ENCODE data around the gene RNF220. TPM values are rescaled to one million over a fixed set of nuclear protein-coding genes. Genes with fewer than 3 reads are reported as not detected.
A peak's percentile ranks its signal among the peaks of the same experiment; 100 is the strongest.

Gene RNF220
- total RNA-seq, 1 donor from 2014 or later = 47.1 TPM

- Histone ChIP-seq H3K36me3 (ENCODE audit: insufficient read depth, low read length) (no peaks in the 10 kb centered on the region), H4K20me1 (ENCODE audit: insufficient read depth, low read length) (no peaks in the 10 kb centered on the region), H3K4me2 (ENCODE audit: low read length) (peak overlapping the region; percentile 58), H3K9ac (ENCODE audit: low read length) (no peak overlapping the region), H2AFZ (ENCODE audit: low read depth, low read length) (no peak overlapping the region), H3K4me1 (ENCODE audit: insufficient read depth, low read length) (peaks cover 12% of the 10 kb centered on the region), H3K9me3 (ENCODE audit: insufficient read depth, low read depth, low read length) (no peaks in the 10 kb centered on the region), H3K27me3 (ENCODE audit: insufficient read depth, low read length) (peaks cover 1% of the 10 kb centered on the region), H3K4me3 (ENCODE audit: insufficient read depth, low read depth, low read length) (no peak overlapping the region), H3K79me2 (ENCODE audit: insufficient read depth, low read length) (no peaks in the 10 kb centered on the region), H3K27ac (ENCODE audit: low read depth, low read length) (peak overlapping the region; percentile 30)
- TF ChIP-seq EZH2 (IDR thresholded peaks at IDR 0.05; ENCODE audit: insufficient read depth, low read length) (no peak), CTCF (IDR thresholded peaks at IDR 0.05; ENCODE audit: insufficient read depth, low read depth, low read length) (no peak)
- Mint-ChIP-seq H3K27ac (ENCODE audit: unreplicated experiment) (no peak overlapping the region), H3K4me3 (ENCODE audit: unreplicated experiment) (peak overlapping the region; percentile 27), H3K36me3 (ENCODE audit: low read depth, unreplicated experiment) (peaks cover 5% of the 10 kb centered on the region), H3K9me3 (ENCODE audit: unreplicated experiment) (peaks cover 7% of the 10 kb centered on the region), H3K4me1 (ENCODE audit: low read depth, unreplicated experiment) (peaks cover 12% of the 10 kb centered on the region), H3K27me3 (ENCODE audit: low read depth, unreplicated experiment) (no peaks in the 10 kb centered on the region)
- DNase-seq (ENCODE audit: low read depth) (peak; percentile 73), FAIRE-seq (no peak)
These were observed 126.9 kb downstream of the RNF220 start for GRCh38 chr1:44531785-44532566.

DNA sequence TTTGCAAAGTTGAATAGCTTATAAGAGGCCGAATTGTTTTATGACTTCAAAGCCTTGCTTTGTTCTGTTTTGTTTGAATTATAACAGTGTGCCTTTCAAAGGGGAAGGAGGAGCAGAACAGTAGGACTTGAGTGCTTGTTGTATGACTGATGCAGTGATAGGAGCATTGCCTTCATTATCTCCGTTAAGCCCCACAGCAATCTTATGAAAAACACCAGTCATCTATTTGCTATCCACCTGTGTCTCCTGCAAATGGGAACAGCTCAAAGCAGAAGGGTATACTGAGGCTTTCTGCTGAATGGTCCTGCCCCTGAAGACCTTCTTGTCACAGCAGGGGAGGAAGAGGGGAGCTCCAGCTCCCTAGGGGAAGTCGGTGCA is 127.5 kb downstream of the RNF220 start:
- H3K9me3 Mint-ChIP-seq (ENCODE audit: unreplicated experiment) = peaks cover 8% of the 10 kb centered on the region
- DNase-seq (ENCODE audit: low read depth) = no peak

More for the DNA sequence above, 127.5 kb downstream of the RNF220 start:
- no peak for TF ChIP-seq CTCF (IDR thresholded peaks at IDR 0.05; ENCODE audit: insufficient read depth, low read depth, low read length)
- TF ChIP-seq EZH2 (IDR thresholded peaks at IDR 0.05; ENCODE audit: insufficient read depth, low read length) = no peak
- Mint-ChIP-seq H3K36me3 (ENCODE audit: low read depth, unreplicated experiment) (peaks cover 5% of the 10 kb centered on the region), H3K27me3 (ENCODE audit: low read depth, unreplicated experiment) (peaks cover under 1% of the 10 kb centered on the region), H3K4me1 (ENCODE audit: low read depth, unreplicated experiment) (peaks cover 13% of the 10 kb centered on the region), H3K4me3 (ENCODE audit: unreplicated experiment) (peak overlapping the region; percentile 20), H3K27ac (ENCODE audit: unreplicated experiment) (no peak overlapping the region)
- Histone ChIP-seq H3K27me3 (ENCODE audit: insufficient read depth, low read length) (peaks cover 2% of the 10 kb centered on the region), H4K20me1 (ENCODE audit: insufficient read depth, low read length) (no peaks in the 10 kb centered on the region), H3K9me3 (ENCODE audit: insufficient read depth, low read depth, low read length) (no peaks in the 10 kb centered on the region), H3K36me3 (ENCODE audit: insufficient read depth, low read length) (no peaks in the 10 kb centered on the region), H3K4me3 (ENCODE audit: insufficient read depth, low read depth, low read length) (no peak overlapping the region), H3K79me2 (ENCODE audit: insufficient read depth, low read length) (no peaks in the 10 kb centered on the region), H3K4me1 (ENCODE audit: insufficient read depth, low read length) (peaks cover 12% of the 10 kb centered on the region), H3K9ac (ENCODE audit: low read length) (no peak overlapping the region), H3K4me2 (ENCODE audit: low read length) (peak overlapping the region; percentile 58), H3K27ac (ENCODE audit: low read depth, low read length) (peak overlapping the region; percentile 30), H2AFZ (ENCODE audit: low read depth, low read length) (no peak overlapping the region)
- no peak for FAIRE-seq

All from astrocyte (in vitro differentiated cells and primary cell).